GM19397 (cell line): ENCODE results near the gene GBE1.
"Not testable (repeated sequence)": the region's sequence is repeated elsewhere in the genome, so short reads cannot be mapped to it uniquely, and the experiment has no call there.

ENCODE experiments used
- ATAC-seq: cut with Tn5 transposase; IDR thresholded peaks from one replicate; pipeline ENCODE4 v1.9.1; 2021; ENCODE audit warnings: mild to moderate bottlenecking, moderate library complexity; ENCODE audit not compliant: unreplicated experiment

The GBE1 gene

DNA sequence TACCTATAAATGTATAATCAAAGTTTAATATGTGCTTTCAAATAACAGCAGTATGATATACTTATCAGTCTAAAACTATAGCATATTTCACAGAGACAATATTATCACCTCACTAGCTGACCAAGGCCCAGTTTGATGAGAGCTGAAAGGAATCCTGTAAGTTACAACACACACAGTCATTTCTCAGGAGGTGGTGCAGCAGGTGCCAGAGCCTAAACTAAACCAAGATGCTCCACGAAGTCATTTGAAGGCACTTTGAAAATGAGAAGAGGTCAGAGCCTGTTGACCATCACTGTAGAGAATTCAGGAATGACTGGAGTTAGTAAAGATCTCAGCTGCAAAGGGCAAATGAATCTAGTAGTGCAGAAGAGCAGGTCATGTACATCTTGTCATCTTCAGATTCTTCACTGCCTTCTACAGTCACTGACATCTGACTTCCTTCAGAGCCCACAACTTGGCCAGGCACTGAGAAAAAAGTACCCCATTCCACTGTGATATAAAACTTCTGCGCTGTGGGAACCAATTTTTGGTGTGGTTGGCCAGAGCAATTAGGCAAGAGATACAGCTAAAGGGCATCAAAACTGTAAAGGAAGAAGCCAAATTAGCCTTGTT lies 7.9 kb downstream of the GBE1 start:
- no peak for ATAC-seq

DNA sequence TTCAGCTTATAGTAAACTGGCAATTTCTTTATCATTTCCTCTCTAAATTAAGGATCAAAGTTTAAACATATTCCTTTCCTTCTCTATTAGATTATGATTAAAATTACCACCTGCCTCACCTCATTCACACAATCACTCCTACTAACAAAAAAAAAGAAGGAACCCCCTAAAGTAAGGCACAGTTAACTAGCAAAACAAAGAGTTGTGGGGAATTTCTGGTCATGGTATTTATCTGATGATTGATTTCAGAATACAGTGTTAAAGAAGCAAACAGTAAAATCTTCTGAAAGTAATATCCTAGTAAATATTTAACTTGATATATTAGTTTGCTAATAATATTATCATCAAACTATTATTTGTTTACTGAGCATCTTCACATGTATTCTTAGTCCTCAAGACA lies 8.8 kb downstream of the GBE1 start:
- ATAC-seq, result no peak

DNA sequence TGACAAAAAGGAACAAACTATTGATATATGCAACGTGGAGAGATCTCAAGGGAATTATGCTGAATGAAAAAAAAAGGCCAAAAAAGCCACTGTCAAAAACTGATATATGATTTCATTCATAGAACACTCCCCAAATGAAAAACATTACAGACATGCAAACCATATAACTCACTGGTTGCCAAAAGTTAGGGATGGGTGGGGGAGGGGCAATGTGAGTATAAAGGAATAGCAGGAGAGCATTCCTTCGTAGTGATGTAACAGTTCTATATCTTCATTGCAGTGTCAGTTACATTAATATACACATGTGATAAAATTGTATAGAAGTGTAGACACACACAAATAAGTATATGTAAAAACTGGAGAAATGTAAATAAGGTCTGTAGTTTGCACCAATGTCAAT lies 12.2 kb downstream of the GBE1 start:
- ATAC-seq, result no peak

DNA sequence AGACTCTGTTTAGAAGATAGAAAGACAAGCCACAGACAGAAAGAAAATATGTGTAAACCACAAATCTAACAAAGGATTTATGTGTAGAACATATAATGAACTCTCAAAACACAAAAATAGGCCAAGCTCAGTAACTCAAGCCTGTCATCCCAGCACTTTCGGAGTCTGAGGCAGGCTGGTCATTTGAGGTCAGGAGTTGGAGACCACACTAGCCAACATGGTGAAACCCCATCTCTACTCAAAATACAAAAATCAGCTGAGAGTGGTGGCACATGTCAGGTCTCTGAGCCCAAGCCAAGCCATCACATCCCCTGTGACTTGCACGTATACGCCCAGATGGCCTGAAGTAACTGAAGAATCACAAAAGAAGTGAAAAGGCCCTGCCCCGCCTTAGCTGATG lies 14.2 kb downstream of the GBE1 start:
- not testable (repeated sequence) for ATAC-seq

DNA sequence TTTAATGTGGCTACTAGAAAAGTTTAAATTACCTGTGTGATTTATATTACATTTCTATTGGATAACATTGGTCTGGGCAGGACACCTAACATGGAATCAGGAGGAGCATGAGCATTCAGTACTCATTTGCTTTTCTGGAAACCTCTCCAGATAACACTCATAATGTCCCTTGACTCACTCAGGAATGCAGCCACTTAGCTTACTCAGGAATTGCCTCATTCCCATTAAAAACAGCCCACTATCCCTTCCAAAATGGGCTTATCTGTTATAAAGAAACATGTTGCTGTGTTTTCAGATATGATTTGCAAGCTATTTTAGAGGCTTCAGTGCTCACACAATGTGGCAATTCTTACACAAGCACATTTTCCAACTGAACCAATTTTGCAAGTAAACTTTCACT lies 17.1 kb downstream of the GBE1 start:
- no peak for ATAC-seq

DNA sequence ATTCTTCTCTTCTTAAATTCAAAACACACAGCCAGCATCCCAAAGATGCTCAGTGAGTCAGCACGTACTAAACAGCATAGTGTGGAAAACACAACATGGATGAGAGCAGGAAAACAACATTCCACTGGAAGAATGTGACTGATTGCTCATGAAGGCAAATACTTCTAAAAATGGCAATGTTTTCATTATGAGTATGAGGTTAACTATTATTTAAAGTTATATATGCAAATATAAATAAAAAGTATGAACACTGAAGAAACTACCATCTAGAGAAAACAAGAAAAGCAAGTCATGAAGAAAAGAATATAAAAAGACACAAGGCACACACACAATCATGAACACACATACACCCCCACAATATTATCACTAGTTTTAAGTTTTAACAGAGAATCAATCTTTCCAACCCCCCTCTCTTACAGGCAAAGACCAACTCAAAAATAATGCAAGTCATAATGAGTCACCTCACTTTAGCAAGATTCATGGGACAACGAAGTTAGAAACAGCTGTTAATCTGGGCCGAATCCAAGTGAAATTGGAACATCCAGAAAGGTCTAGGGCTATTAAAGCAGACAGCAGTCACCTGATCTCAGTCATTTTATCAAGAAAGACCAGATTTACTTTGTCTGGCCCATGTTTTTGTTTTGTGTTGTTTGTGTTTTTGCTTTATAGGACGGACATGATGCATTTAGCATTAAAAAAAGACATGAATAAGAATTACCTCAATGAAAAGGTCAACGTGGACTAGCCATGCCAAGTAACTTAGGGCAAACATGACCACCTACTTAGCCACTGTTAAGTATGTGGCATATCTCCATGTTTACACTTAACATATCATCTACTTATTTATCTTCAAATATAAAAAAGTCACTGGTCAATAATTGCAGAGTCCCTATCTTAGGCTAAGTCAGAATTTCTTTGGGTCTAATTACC lies 18.1 kb downstream of the GBE1 start:
- no peak for ATAC-seq

DNA sequence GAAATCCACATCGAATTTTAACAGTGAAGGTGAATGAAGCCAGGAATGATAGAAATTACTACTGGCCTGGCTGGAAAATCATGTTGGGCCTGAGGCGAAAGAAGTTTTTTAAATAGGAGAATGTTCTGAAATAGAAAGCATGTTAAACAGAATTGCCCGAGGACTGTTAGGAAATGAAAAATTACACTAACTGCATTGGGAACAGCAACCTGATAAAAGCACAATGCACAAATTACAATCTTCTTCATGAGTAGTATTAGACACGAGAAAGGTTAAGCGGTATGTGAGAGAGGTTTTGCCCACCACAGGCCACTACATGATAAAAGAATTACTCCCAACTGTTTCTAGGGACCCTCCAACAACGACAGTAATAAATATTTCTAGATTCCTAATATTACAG lies 18.9 kb downstream of the GBE1 start:
- ATAC-seq, result no peak

DNA sequence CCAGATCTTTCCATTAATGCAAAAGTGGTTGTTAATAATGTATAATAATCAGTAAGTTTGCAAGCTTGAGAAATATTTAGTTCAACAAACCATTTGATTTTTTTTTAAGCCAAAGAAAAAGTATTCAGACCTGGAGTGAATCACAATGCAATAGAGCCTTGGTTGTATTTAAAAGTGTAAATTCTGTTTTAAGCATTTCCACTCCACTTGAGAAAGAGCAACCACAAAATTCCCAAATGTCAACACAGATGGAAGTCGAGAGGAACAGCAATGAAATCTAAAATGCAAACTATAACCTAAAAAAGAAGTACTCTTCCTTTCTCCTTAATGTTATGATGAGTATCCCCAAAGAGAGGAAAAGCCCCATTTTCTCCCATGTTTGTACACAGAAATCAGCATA lies 20.2 kb downstream of the GBE1 start:
- ATAC-seq, result no peak

DNA sequence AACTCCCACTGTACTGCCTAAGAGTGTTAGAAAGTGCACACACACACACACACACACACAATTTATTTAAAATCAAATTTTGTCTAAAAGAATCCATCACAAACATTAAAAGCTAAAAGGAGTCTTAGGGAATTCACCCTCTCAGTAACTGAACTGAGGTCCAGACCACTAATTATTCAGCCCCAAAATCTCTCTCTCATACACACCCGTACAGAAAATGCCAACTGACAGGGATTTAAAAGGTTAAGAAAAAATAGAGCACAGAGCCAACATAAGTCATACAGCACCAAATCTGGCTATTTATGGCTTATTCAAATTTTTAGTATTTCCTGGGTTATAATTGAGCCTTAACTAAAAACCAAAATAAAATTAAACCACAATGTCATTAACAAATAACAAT lies 20.7 kb downstream of the GBE1 start:
- no peak for ATAC-seq

DNA sequence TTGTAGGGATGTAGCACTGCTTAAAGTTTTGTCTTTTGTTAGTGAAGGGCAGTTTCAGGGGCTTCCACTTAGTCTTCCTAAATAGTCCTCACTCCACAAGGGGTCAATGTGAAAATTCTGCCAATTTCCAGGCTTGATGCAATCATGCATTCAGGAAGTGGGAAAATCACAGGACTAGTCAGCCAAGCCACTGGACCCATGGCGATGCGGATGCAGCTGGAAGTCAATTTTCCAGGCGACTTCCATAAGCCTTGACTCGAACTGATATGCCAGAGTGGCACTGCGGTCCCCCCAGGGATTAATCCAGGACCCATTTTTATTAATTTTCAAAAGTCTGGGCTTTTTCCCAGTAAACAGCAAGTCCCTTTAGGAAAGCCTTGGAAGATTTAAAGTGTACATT lies 26.1 kb downstream of the GBE1 start:
- ATAC-seq, result no peak

DNA sequence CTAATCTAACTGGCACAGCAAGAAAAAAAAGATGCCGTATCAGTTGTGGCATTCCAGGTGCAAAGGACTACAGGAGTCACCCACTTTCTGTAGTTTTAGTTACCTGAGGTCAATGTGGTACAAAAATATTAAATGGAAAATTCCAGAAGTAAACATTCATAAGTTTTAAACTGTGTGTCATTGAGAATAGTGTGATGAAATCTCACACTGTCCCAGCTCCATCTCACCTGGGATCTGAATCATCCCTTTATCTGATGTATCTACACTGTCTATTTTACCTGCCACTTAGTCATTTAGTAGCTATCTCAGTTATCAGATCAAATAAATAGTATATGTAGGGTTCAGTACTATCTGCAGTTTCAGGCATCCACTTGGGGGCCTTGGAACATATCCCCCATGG lies 26.7 kb downstream of the GBE1 start:
- ATAC-seq, result no peak

DNA sequence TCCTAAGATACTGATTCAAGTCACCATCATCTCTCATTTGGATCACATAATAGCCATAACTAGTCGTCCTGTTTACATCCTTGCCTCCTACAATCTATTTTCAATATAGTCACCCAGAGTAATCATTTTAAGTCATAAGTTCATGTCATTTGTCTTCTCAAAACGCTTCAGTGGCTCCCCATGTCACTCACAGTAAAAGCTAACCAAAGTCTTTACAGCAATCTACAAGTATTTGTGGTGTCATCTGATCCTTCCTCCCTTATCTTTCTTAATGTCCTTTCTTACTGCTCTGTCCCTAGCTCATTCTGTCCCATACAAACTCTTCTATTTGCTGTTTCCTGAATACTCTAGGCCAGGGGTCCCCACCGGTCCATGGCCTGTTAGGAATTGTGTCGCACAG lies 28.8 kb downstream of the GBE1 start:
- ATAC-seq, result no peak

DNA sequence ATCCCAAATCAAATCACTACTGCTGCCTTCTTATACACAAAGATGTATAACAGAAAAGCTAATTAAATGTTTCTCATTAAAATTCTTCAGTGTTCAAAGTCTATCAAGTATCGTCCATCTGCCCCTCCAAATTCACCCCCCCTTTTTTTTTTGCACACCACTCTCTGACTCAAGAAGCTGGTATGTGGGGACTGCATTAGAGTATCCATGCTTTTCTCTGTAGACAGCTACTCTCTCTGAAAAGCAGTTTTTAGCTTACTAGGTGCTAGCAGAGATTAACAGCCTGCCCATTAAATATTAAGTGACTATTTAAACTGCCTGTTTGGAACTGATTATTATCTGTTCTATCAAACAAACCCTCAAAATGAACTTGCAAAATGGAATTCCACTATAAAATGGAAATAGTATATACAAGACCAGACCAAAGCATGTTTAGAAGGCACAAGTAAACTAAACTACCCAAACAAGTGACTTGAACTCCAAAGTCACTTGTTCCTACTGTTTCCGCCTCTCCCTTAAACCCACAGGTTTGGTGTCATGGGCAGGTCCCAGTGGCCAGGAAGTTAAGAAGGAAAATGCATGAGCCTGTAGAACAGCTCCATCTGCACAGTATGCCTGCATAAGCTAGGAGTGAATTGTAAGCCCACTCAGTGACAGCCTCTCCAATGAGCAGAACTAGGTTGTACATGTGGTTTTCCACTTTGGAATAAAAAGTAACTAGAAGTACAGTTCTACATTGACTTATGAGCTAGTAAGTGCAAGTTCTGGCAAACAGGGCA lies 32.5 kb downstream of the GBE1 start:
- no peak for ATAC-seq

DNA sequence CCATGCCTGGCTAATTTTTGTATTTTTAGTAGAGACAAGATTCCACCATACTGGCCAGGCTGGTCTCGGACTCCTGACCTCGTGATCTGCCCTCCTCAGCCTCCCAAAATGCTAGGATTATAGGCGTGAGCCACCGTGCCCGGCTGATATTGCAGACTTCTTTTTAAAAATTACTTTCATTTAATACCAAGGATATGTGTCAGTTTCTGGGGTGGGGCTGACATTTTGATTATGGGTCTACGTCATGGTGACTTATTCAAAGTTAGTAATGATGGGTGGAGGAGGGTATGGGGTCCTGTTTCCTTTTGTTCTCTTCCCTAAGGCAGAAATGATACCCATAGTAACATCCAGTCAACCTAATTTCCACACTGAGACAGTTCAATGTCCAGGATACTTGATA lies 34.7 kb downstream of the GBE1 start:
- ATAC-seq, result no peak

DNA sequence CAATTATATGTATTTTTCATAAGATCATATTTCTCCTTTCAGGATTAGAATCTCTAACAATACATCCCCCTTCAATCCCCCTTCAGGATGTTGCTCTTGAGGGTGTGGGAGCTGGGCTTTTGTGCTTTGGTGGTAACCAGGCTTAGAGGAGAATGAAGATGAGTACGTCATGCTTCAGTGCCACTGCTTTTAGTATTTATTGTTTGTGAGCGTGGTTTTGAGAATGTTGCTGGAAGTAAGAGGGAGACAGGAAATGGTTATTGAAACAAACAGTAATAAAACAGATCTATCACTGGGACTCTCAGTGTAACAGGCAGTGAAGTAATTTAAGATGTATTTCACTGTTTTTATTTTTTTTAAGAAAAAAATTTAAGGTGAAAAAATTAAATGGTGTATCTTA lies 35.3 kb downstream of the GBE1 start:
- ATAC-seq, result no peak

DNA sequence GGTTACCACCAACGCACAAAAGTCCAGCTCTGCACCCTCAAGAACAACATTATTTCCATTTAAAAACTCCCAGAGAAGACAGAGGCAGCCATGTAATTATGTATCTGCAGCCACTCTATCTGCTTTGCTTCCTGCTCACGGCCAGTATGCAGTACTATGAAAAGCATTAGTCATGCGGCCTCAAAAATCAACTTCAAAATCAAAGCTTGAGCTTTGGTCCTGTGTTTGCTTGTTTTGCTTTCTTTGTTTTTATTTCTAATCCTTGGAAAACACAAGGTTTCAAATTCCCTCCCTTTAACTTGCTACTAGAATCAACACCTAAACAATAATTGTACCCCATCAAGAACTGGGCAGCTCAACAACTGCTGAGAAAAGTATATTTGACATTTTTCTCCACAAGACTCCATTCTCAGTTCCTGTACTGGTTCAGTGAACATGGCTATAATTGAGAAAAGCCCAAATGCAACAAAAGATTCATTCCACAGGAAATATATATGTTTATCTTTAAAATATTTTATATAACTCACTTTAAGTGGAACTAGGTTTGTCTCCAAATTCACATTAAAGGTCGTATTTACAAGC lies 37.6 kb downstream of the GBE1 start:
- no peak for ATAC-seq

DNA sequence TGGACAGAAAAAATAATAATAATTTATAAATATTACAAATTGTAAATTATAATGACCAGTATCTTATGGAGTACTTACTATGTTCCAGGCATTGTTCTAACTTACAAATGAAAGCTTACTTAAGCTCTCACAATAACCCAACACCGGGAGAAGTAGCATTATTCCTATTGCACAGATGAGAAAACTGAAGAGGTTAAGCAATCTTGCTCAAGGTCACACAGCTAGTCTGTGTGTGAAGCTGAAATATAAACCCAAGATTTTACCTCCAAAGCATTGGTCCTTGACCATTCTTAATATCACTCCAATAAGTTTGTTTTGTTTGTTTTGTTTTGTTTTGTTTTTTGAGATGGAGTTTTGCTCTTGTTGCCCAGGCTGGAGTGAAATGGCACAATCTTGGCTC lies 43.1 kb downstream of the GBE1 start:
- ATAC-seq, result no peak

DNA sequence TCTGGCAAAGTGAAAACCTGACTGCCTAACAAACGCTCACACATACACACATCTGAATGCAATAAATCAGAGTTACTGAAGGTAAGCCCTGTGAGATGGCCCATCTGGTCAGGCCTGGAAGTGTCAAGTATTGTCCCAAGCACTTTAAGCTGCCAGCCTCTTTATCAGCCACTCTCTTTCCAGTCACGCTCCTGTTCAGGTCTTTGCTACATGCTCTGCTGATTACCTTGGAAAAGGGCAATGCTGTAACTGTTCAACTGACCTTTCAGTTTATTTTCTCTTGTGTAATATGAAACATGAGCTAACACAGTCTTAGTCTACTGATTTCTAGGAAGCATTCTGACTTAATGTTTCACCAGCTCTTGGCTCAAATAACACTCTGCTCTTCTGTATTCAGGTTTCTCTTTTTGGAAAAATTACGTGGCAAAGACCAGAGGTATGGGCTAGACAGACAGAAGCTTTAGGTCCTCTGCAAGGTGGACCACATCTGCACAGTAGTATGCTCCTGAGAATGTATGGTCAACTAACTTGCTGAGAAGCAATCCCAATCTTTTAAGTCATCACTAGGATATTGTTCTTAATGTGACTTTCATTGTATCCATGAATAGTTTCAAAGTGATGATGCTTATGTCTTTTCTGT lies 44.5 kb downstream of the GBE1 start:
- no peak for ATAC-seq

DNA sequence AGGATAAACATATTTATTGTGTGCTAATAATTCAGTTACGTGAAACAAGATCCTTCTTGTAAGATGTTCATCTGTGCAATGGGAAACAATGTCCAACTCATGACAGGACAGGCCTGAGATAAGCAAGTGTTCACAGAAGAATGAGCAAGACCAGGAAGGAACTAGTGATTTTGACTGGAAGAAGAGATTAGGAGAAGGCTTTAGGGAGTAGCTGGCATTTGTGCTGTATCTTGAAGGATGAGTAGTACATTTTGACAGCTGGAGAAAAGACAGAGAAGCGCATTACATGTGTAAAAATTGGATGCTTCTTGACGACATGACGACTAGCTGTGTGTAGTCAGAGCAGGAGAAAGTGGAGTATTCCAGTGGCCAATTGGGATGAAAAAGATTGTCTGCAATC lies 48.4 kb downstream of the GBE1 start:
- ATAC-seq, result no peak

DNA sequence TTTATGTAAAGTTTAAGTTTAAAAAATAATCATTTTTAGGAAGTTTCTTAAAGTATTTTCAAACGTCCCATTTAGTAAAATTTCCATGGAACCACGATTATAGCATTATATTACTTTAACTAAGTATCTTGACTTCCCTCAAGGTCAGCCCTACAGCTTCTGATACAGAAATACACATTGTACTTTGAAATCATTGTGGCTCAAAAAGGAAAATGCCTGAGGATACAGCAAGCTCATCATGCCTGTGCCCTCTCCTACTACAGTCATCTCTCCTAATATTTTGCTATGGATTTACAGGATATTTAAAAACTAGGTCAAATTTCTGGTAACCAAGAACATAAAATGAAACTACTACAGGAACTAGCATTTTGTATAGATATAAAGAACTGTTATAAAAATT lies 51.8 kb downstream of the GBE1 start:
- no peak for ATAC-seq

DNA sequence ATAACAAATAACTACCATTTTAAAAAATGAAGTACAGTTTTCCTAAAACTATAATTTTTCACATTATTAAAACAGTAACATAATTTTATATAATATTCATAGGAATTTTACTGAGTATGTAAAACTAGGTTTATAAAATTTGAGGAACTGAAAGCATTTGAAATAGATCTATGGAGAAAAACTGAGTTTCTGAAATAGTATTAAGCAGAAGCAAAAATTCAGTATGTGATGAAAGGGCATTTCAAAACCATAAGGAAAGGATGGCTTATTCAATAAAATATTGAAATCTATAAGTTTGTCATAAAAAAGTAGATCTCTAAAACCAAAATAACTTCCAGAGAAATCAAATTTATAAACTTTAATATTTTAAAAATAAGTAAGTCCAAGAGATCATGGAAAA lies 53.4 kb downstream of the GBE1 start:
- no peak for ATAC-seq
